CD1c-positive myeloid dendritic cell (primary cell): ENCODE measurements around the gene ATG3.
A peak's percentile ranks its signal among the peaks of the same experiment; 100 is the strongest.
"Not testable (repeated sequence)": the region's sequence is repeated elsewhere in the genome, so short reads cannot be mapped to it uniquely, and the experiment has no call there.

ENCODE experiments used
- DNase-seq: peaks from one replicate; pipeline ENCODE4 v3.0.0-alpha.2; 2016; ENCODE audit errors: extremely low spot score

Gene ATG3

GRCh38 chr3:112498914-112499711 is 62.6 kb downstream of the ATG3 start, which contains the start of gene BTLA:
BTLA (minus strand) TSS chr3:112499472; CDS start chr3:112499358, 114 bp downstream.
- DNase-seq = no peak

- DNase-seq = no peak
Observed at GRCh38 chr3:112497897-112498548, 63.7 kb downstream of the ATG3 start.

GRCh38 chr3:112496366-112497067 is 65.2 kb downstream of the ATG3 start:
- DNase-seq = no peak

GRCh38 chr3:112494448-112494767 is 67.4 kb downstream of the ATG3 start:
- not testable (repeated sequence) for DNase-seq

GRCh38 chr3:112492124-112492523 is 69.6 kb downstream of the ATG3 start:
- DNase-seq = no peak

GRCh38 chr3:112491373-112491772 is 70.4 kb downstream of the ATG3 start:
- no peak for DNase-seq

- DNase-seq = no peak
Observed at GRCh38 chr3:112489674-112490479, 71.9 kb downstream of the ATG3 start.

GRCh38 chr3:112486811-112487505 is 74.8 kb downstream of the ATG3 start:
- DNase-seq = no peak

- DNase-seq = no peak
Observed at GRCh38 chr3:112484352-112484751, 77.4 kb downstream of the ATG3 start.

DNA sequence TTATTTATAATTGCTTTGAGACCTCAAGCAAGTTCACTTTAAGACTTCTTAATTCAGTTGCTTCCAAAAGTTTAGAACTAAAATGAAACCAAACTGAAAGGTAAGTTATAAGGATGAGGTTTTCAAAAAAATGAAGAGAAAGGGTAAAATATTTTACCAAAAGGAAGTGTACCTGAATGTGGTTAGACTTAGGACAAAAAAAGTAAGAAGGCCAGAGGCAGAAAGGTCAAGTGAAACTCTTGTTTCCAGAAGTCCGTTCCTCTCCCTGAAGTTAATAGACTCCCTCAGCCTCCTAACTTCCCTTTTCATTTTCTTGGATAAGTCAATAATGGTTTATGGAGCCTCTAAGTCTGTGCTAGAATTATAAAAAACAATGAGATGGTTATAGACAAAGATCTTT is 79.1 kb downstream of the ATG3 start:
- DNase-seq = peak; percentile 41
